Measurements from ENCODE around the gene CRIP2. TPM values are rescaled to one million over a fixed set of nuclear protein-coding genes. Genes with fewer than 3 reads are reported as not detected.

Gene CRIP2
- polyA plus RNA-seq, 1 donor (not counting 4 experiments of a cell fraction or from before 2014, with no cell fraction given) = 4.8 TPM

GRCh38 chr14:105450864-105451720 is 23.5 kb upstream of the CRIP2 start:
- Histone ChIP-seq H3K4me2 (ENCODE audit: control insufficient read depth, extremely low read depth, insufficient read depth, low read depth, low read length) (no peak overlapping the region), H3K27ac (ENCODE audit: control insufficient read depth, insufficient read depth, low read length) (no peak overlapping the region), H2AFZ (ENCODE audit: control insufficient read depth, low read length) (no peak overlapping the region), H3K79me2 (ENCODE audit: control insufficient read depth, insufficient read depth, low read length) (peaks cover 13% of the 10 kb centered on the region), H3K4me1 (ENCODE audit: control insufficient read depth, extremely low read depth, insufficient read depth, low read length) (no peaks in the 10 kb centered on the region), H3K4me3 (ENCODE audit: control insufficient read depth in 2 of 3, extremely low read depth in 1 of 3, insufficient read depth in 2 of 3, low read depth in 1 of 3, low read length in 3 of 3) (no peak overlapping the region), H3K9me3 (ENCODE audit: control insufficient read depth, low read depth, low read length) (no peaks in the 10 kb centered on the region), H4K20me1 (ENCODE audit: control insufficient read depth, extremely low read depth, insufficient read depth, low read length) (peaks cover 2% of the 10 kb centered on the region), H3K9me1 (ENCODE audit: control insufficient read depth, extremely low read depth, insufficient read depth, low read length) (no peaks in the 10 kb centered on the region), H3K9ac (ENCODE audit: control insufficient read depth, extremely low read depth, insufficient read depth, low read length) (no peak overlapping the region), H3K36me3 (ENCODE audit: control insufficient read depth in 2 of 2, extremely low read depth in 1 of 2, insufficient read depth in 2 of 2, low read length in 2 of 2) (peaks cover 13 to 30% of the 10 kb centered on the region in 2 experiments), H3K27me3 (ENCODE audit: control insufficient read depth, extremely low read depth, insufficient read depth, low read length) (no peaks in the 10 kb centered on the region)
- dilution Hi-C loops (cut with MboI; ENCODE audit: extremely low pct_ligation_motif_present, low sequenced_read_pairs) = no loop called here
- TF ChIP-seq EZH2 (IDR thresholded peaks at IDR 0.05; ENCODE audit: low read length) (no peak), CTCF (optimal IDR thresholded peaks at IDR 0.05 in 1 of 3, IDR thresholded peaks at IDR 0.05 in 1 of 3, conservative IDR thresholded peaks at IDR 0.05 in 1 of 3; ENCODE audit: extremely low read depth in 1 of 3, insufficient read depth in 2 of 3, low read length in 3 of 3) (no peak)
- FAIRE-seq (no peak), DNase-seq (ENCODE audit: low read depth, low spot score) (no peak)

GRCh38 chr14:105452963-105453362 is 21.7 kb upstream of the CRIP2 start:
- H3K27me3 ChIP-seq (ENCODE audit: control insufficient read depth, extremely low read depth, insufficient read depth, low read length) = no peaks in the 10 kb centered on the region
- H3K9me1 ChIP-seq (ENCODE audit: control insufficient read depth, extremely low read depth, insufficient read depth, low read length) = no peaks in the 10 kb centered on the region
- dilution Hi-C loops (cut with MboI; ENCODE audit: extremely low pct_ligation_motif_present, low sequenced_read_pairs) = no loop called here
- no peak for FAIRE-seq
- no peak overlapping the region for H3K27ac ChIP-seq (ENCODE audit: control insufficient read depth, insufficient read depth, low read length)
- TF ChIP-seq CTCF (optimal IDR thresholded peaks at IDR 0.05 in 1 of 3, IDR thresholded peaks at IDR 0.05 in 1 of 3, conservative IDR thresholded peaks at IDR 0.05 in 1 of 3; ENCODE audit: extremely low read depth in 1 of 3, insufficient read depth in 2 of 3, low read length in 3 of 3) (no peak), EZH2 (IDR thresholded peaks at IDR 0.05; ENCODE audit: low read length) (no peak)
- no peak overlapping the region for H3K9ac ChIP-seq (ENCODE audit: control insufficient read depth, extremely low read depth, insufficient read depth, low read length)
- peaks cover 3% of the 10 kb centered on the region for H3K79me2 ChIP-seq (ENCODE audit: control insufficient read depth, insufficient read depth, low read length)
- no peaks in the 10 kb centered on the region for H3K4me1 ChIP-seq (ENCODE audit: control insufficient read depth, extremely low read depth, insufficient read depth, low read length)
- H3K36me3 ChIP-seq (ENCODE audit: control insufficient read depth in 2 of 2, extremely low read depth in 1 of 2, insufficient read depth in 2 of 2, low read length in 2 of 2) = peaks cover 16 to 40% of the 10 kb centered on the region in 2 experiments
- no peaks in the 10 kb centered on the region for H4K20me1 ChIP-seq (ENCODE audit: control insufficient read depth, extremely low read depth, insufficient read depth, low read length)
- H3K4me2 ChIP-seq (ENCODE audit: control insufficient read depth, extremely low read depth, insufficient read depth, low read depth, low read length) = no peak overlapping the region
- DNase-seq (ENCODE audit: low read depth, low spot score) = no peak
- no peak overlapping the region for H2AFZ ChIP-seq (ENCODE audit: control insufficient read depth, low read length)
- no peak overlapping the region for H3K4me3 ChIP-seq (ENCODE audit: control insufficient read depth in 2 of 3, extremely low read depth in 1 of 3, insufficient read depth in 2 of 3, low read depth in 1 of 3, low read length in 3 of 3)
- H3K9me3 ChIP-seq (ENCODE audit: control insufficient read depth, low read depth, low read length) = no peaks in the 10 kb centered on the region

Data from keratinocyte (primary cell).